ENCODE data around the gene CIDEC. TPM values are rescaled to one million over a fixed set of nuclear protein-coding genes. Genes with fewer than 3 reads are reported as not detected.
A peak's percentile ranks its signal among the peaks of the same experiment; 100 is the strongest.

CIDEC gene
- total and polyA plus RNA-seq, 9 of the 15 experiments (the other 6 are each of a cell fraction or from before 2014, with no cell fraction given) = not detected

DNA sequence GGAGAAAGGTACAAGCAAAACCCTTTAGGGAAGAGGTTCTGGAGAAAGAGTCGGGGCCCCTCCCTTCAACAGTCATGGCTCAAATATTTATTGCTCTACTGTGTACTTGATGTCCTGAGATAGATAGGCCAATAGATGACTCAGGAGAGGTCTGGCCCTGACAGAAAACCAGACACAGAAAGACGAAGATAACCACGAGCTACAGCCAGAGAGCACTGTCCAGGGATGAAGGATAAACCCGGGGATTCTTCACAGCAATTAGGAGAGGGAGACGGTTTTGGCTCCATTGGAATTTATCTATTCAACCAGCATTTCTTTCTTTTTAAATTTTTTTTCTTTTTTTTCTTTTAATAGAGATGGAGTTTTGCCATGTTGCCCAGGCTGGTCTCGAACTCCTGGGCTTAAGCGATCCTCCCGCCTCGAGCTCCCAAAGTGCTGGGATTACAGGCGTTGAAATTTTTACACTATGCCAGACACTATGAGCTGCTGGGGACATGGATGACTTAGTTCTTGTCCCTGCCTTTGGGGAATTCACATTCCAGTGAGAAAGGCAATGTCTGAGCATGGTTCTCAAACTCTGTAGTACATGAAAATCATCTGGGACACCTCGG is 4.6 kb upstream of the CIDEC start (continued):
- TF ChIP-seq, protein P1, sequence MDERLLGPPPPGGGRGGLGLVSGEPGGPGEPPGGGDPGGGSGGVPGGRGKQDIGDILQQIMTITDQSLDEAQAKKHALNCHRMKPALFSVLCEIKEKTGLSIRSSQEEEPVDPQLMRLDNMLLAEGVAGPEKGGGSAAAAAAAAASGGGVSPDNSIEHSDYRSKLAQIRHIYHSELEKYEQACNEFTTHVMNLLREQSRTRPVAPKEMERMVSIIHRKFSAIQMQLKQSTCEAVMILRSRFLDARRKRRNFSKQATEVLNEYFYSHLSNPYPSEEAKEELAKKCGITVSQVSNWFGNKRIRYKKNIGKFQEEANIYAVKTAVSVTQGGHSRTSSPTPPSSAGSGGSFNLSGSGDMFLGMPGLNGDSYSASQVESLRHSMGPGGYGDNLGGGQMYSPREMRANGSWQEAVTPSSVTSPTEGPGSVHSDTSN (CRISPR knock-in tag; IDR thresholded peaks at IDR 0.05; ENCODE audit: low read depth) = no peak
- TF ChIP-seq, protein P1 (tag; conservative IDR thresholded peaks at IDR 0.05; ENCODE audit: low read depth) = peak; percentile 91
- TF ChIP-seq GATA2 (CRISPR knock-in tag; IDR thresholded peaks at IDR 0.05) (peak; percentile 81), CXXC5 (CRISPR knock-in tag; IDR thresholded peaks at IDR 0.05) (no peak), NFIC (IDR thresholded peaks at IDR 0.05) (peak; percentile 53), GTF2E2 (tag; IDR thresholded peaks at IDR 0.05) (0 out of 2 replicates have a peak, but pooled peaks have one; percentile 32), L3MBTL2 (IDR thresholded peaks at IDR 0.05) (peak; percentile 84), ADNP (tag; IDR thresholded peaks at IDR 0.05) (peak; percentile 75), SOX6 (IDR thresholded peaks at IDR 0.05) (0 out of 2 replicates have a peak, but pooled peaks have one; percentile 54), BRD4 (IDR thresholded peaks at IDR 0.05) (no peak), TAL1 (IDR thresholded peaks at IDR 0.05) (peak; percentile 60)
- TF ChIP-seq, protein P2, sequence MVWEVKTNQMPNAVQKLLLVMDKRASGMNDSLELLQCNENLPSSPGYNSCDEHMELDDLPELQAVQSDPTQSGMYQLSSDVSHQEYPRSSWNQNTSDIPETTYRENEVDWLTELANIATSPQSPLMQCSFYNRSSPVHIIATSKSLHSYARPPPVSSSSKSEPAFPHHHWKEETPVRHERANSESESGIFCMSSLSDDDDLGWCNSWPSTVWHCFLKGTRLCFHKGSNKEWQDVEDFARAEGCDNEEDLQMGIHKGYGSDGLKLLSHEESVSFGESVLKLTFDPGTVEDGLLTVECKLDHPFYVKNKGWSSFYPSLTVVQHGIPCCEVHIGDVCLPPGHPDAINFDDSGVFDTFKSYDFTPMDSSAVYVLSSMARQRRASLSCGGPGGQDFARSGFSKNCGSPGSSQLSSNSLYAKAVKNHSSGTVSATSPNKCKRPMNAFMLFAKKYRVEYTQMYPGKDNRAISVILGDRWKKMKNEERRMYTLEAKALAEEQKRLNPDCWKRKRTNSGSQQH (CRISPR knock-in tag; IDR thresholded peaks at IDR 0.05) = no peak
- TF ChIP-seq, protein P3, sequence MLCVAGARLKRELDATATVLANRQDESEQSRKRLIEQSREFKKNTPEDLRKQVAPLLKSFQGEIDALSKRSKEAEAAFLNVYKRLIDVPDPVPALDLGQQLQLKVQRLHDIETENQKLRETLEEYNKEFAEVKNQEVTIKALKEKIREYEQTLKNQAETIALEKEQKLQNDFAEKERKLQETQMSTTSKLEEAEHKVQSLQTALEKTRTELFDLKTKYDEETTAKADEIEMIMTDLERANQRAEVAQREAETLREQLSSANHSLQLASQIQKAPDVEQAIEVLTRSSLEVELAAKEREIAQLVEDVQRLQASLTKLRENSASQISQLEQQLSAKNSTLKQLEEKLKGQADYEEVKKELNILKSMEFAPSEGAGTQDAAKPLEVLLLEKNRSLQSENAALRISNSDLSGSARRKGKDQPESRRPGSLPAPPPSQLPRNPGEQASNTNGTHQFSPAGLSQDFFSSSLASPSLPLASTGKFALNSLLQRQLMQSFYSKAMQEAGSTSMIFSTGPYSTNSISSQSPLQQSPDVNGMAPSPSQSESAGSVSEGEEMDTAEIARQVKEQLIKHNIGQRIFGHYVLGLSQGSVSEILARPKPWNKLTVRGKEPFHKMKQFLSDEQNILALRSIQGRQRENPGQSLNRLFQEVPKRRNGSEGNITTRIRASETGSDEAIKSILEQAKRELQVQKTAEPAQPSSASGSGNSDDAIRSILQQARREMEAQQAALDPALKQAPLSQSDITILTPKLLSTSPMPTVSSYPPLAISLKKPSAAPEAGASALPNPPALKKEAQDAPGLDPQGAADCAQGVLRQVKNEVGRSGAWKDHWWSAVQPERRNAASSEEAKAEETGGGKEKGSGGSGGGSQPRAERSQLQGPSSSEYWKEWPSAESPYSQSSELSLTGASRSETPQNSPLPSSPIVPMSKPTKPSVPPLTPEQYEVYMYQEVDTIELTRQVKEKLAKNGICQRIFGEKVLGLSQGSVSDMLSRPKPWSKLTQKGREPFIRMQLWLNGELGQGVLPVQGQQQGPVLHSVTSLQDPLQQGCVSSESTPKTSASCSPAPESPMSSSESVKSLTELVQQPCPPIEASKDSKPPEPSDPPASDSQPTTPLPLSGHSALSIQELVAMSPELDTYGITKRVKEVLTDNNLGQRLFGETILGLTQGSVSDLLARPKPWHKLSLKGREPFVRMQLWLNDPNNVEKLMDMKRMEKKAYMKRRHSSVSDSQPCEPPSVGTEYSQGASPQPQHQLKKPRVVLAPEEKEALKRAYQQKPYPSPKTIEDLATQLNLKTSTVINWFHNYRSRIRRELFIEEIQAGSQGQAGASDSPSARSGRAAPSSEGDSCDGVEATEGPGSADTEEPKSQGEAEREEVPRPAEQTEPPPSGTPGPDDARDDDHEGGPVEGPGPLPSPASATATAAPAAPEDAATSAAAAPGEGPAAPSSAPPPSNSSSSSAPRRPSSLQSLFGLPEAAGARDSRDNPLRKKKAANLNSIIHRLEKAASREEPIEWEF (CRISPR knock-in tag; IDR thresholded peaks at IDR 0.05) = 0 out of 2 replicates have a peak, but pooled peaks have one; percentile 50
- TF ChIP-seq, protein P4, sequence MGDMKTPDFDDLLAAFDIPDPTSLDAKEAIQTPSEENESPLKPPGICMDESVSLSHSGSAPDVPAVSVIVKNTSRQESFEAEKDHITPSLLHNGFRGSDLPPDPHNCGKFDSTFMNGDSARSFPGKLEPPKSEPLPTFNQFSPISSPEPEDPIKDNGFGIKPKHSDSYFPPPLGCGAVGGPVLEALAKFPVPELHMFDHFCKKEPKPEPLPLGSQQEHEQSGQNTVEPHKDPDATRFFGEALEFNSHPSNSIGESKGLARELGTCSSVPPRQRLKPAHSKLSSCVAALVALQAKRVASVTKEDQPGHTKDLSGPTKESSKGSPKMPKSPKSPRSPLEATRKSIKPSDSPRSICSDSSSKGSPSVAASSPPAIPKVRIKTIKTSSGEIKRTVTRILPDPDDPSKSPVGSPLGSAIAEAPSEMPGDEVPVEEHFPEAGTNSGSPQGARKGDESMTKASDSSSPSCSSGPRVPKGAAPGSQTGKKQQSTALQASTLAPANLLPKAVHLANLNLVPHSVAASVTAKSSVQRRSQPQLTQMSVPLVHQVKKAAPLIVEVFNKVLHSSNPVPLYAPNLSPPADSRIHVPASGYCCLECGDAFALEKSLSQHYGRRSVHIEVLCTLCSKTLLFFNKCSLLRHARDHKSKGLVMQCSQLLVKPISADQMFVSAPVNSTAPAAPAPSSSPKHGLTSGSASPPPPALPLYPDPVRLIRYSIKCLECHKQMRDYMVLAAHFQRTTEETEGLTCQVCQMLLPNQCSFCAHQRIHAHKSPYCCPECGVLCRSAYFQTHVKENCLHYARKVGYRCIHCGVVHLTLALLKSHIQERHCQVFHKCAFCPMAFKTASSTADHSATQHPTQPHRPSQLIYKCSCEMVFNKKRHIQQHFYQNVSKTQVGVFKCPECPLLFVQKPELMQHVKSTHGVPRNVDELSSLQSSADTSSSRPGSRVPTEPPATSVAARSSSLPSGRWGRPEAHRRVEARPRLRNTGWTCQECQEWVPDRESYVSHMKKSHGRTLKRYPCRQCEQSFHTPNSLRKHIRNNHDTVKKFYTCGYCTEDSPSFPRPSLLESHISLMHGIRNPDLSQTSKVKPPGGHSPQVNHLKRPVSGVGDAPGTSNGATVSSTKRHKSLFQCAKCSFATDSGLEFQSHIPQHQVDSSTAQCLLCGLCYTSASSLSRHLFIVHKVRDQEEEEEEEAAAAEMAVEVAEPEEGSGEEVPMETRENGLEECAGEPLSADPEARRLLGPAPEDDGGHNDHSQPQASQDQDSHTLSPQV (IDR thresholded peaks at IDR 0.05) = peak; percentile 46; the same call in 1 of the 2 replicates
